ENCODE results near the gene PARD3. TPM values are rescaled to one million over a fixed set of nuclear protein-coding genes. Genes with fewer than 3 reads are reported as not detected.

The PARD3 gene
- total RNA-seq, 1 donor from 2014 or later: 37.5 TPM

DNA sequence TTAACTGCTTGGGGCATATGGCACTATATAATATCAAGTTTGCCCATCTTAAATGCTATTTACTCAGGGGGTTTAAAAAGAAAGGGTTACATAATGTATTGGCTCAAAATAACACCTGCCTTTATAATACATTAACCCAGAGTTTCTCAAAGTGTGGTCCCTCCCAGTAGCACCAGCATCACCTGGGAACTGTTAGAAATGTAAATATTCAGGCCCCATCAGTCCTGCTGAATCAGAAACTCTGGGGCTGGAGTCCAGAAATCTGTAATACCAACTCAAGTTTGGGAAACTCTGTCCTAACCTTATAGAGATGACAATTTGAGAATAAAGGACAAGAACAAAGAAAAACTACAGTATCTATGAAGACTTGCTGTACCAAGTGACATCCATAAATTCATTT lies 270.7 kb downstream of the PARD3 start:
- no peak for DNase-seq (ENCODE audit: low spot score in 2 of 2)
- intact Hi-C loops (cut with DNase I): no loop called here
- Histone ChIP-seq H3K27ac (no peak overlapping the region), H3K4me1 (peaks cover 0 to 4% of the 10 kb centered on the region in 2 donors), H3K9me3 (no peaks in the 10 kb centered on the region), H3K36me3 (no peaks in the 10 kb centered on the region), H3K27me3 (no peaks in the 10 kb centered on the region), H3K4me3 (no peak overlapping the region)
- TF ChIP-seq, protein P1, sequence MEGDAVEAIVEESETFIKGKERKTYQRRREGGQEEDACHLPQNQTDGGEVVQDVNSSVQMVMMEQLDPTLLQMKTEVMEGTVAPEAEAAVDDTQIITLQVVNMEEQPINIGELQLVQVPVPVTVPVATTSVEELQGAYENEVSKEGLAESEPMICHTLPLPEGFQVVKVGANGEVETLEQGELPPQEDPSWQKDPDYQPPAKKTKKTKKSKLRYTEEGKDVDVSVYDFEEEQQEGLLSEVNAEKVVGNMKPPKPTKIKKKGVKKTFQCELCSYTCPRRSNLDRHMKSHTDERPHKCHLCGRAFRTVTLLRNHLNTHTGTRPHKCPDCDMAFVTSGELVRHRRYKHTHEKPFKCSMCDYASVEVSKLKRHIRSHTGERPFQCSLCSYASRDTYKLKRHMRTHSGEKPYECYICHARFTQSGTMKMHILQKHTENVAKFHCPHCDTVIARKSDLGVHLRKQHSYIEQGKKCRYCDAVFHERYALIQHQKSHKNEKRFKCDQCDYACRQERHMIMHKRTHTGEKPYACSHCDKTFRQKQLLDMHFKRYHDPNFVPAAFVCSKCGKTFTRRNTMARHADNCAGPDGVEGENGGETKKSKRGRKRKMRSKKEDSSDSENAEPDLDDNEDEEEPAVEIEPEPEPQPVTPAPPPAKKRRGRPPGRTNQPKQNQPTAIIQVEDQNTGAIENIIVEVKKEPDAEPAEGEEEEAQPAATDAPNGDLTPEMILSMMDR (IDR thresholded peaks at IDR 0.05): no peak

DNA sequence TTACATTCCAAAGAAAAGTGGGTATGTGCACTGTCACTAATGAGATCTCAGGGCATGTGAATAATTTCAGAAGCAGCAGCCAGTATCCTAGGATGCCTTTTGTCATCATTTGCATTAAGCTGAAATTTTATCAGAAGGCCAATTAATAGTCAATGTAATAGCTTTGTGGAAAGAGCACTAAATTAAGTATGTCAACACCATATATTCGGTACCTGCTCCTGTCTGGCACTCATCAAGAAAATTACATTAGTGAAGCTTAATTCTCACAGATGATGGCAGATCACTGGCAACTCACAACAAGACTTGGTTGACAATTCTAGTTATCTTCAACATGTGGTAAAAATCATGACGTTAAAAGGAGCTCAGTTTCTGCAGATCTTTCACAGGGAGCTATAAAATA lies 271.4 kb downstream of the PARD3 start:
- Histone ChIP-seq H3K4me3 (no peak overlapping the region), H3K27me3 (no peaks in the 10 kb centered on the region), H3K4me1 (peaks cover 0 to 4% of the 10 kb centered on the region in 2 donors), H3K36me3 (no peaks in the 10 kb centered on the region), H3K9me3 (no peaks in the 10 kb centered on the region), H3K27ac (no peak overlapping the region)
- DNase-seq (ENCODE audit: low spot score in 2 of 2): no peak
- TF ChIP-seq, protein P1 (IDR thresholded peaks at IDR 0.05): no peak
- intact Hi-C loops (cut with DNase I): no loop called here

DNA sequence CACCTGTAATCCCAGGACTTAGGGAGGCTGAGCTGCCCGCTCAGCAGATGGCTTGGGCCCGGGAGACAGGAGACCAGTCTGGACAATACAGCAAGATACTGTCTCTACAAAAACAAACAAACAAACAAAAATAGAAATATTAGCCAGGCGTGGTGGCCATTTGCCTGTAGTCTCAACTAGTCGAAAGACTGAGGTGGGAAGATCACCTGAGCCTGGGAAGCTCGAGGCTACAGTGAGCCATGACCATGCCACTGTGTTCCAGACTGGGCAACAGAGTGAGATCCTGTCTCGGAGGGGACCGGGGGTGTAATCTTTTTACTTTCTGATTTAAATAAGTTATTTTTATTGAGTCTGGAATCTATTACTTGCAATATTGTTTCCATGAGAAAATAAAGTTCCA lies 274.6 kb downstream of the PARD3 start:
- intact Hi-C loops (cut with DNase I): no loop called here
- Histone ChIP-seq H3K27me3 (no peaks in the 10 kb centered on the region), H3K4me1 (peaks cover 3 to 4% of the 10 kb centered on the region in 2 donors), H3K27ac (no peak overlapping the region), H3K4me3 (no peak overlapping the region), H3K9me3 (no peaks in the 10 kb centered on the region), H3K36me3 (no peaks in the 10 kb centered on the region)
- TF ChIP-seq, protein P1 (IDR thresholded peaks at IDR 0.05): no peak
- no peak for DNase-seq (ENCODE audit: low spot score in 2 of 2)

DNA sequence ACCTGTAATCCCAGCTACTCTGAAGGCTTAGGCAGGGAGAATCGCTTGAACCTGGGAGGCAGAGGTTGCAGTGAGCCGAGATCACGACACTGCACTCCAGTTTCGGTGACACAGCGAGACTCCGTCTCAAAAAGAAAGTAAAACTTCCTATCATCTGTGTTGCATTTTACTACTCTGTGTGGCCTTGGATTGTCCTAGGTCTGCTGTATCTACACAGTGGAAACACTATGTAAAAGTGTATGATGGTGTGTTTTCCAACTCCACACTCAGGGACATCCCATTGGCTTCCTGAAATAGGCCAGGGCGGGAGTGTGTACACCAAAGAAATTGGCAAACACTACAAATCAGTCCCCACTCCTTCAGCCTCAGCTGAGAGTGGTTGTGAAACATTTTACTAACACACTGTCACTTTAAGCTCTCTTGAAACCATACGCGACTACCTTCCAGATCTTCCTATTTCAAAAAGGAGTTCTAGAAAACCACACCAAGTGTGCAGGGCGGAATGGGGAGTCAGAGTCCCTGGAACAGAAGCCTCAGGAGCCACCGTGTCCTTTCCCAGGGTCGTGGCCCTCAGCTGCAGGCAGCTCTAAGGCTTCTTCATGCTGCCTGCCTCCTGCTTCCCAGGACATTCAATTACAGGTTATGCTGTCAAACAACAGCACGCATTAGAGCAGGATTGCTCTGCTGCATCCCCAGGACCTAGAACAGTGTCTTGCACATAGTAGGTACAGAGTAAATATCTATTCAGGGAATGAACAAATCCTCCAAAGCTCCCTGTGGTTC lies 275.4 kb downstream of the PARD3 start:
- DNase-seq (ENCODE audit: low spot score in 2 of 2): no peak
- H3K4me3 ChIP-seq: peak overlapping the region; percentile 28
- H3K27ac ChIP-seq: no peak overlapping the region
- peaks cover 3 to 4% of the 10 kb centered on the region in 2 donors for H3K4me1 ChIP-seq
- intact Hi-C loops (cut with DNase I): no loop called here
- H3K27me3 ChIP-seq: no peaks in the 10 kb centered on the region
- H3K36me3 ChIP-seq: no peaks in the 10 kb centered on the region
- H3K9me3 ChIP-seq: no peaks in the 10 kb centered on the region
- TF ChIP-seq, protein P1 (IDR thresholded peaks at IDR 0.05): no peak

DNA sequence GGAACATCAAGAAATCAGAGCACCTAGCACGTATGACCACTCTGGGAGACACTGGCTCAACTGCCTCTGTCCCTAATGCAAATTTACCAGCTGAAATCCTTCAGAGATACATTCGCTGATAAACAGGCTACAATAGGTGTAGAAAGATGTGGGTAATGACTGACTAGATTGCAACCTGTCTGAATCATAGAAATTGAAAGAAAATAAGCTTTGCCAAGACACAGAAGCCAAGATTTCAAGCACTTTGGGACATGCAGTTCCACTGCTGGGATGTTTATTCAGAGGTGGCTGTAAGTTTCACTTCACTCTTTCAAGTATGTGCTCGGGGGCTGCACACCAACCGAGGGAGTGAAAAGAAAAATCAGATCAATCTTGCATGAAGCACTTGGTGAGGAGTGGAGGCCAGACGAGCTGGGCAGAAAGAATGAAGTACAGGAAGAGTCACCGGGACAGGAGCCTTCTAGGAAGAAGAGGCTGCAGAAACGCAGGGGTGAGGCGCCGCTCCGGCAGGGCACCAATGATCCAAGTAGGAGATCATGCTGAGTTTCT lies 276.7 kb downstream of the PARD3 start:
- Histone ChIP-seq H3K27ac (no peak overlapping the region), H3K4me1 (peaks cover 3 to 4% of the 10 kb centered on the region in 2 donors), H3K27me3 (no peaks in the 10 kb centered on the region), H3K36me3 (no peaks in the 10 kb centered on the region), H3K9me3 (no peaks in the 10 kb centered on the region), H3K4me3 (peak overlapping the region in 1 of 2 donors; percentile 23)
- TF ChIP-seq, protein P1 (IDR thresholded peaks at IDR 0.05): no peak
- DNase-seq (ENCODE audit: low spot score in 2 of 2): no peak
- intact Hi-C loops (cut with DNase I): no loop called here
